CD14-positive monocyte (primary cell): ENCODE data around the gene WSB1. TPM values are rescaled to one million over a fixed set of nuclear protein-coding genes. Genes with fewer than 3 reads are reported as not detected.

Experiments used
- DNase-seq, 3 donors: peaks; one replicate each; pipeline ENCODE4 v3.0.0-alpha.2; 2011 to 2022
- H2AFZ ChIP-seq: 2 replicates; pipeline ENCODE4 v1.6.0; 2012; ENCODE audit warnings: mild to moderate bottlenecking, low read depth, low read length, inconsistent platforms; ENCODE audit not compliant: insufficient read depth, poor library complexity, severe bottlenecking
- H3K27ac ChIP-seq, 2 donors: 1 replicate in 1 of 2; 2 replicates in 1 of 2; pipeline ENCODE4 v1.5.1; 2012 to 2013; ENCODE audit warnings: low read length in 2 of 2, control low read depth in 1 of 2, inconsistent platforms in 1 of 2, low read depth in 1 of 2, mild to moderate bottlenecking in 1 of 2
- H3K27me3 ChIP-seq, 2 donors: one replicate each; pipeline versions ENCODE4 v1.6.0 to v1.6.1; 2011 to 2013; ENCODE audit warnings: low read length in 2 of 2; ENCODE audit not compliant: control insufficient read depth in 2 of 2, insufficient read depth in 2 of 2
- H3K36me3 ChIP-seq, 2 donors: replicated peaks in 1 of 2; 1 replicate in 1 of 2; 2 replicates in 1 of 2; pipeline versions ENCODE4 v1.5.1 to v1.6.1; 2012 to 2013; ENCODE audit warnings: low read length in 2 of 2, control low read depth in 1 of 2, inconsistent platforms in 1 of 2, mild to moderate bottlenecking in 1 of 2; ENCODE audit not compliant: insufficient read depth in 2 of 2, control insufficient read depth in 1 of 2
- H3K4me1 ChIP-seq, 2 donors: 1 replicate in 1 of 2; 2 replicates in 1 of 2; pipeline versions ENCODE4 v1.5.1 to v1.6.1; 2012 to 2013; ENCODE audit warnings: low read length in 2 of 2, control low read depth in 1 of 2, inconsistent platforms in 1 of 2, mild to moderate bottlenecking in 1 of 2, moderate library complexity in 1 of 2; ENCODE audit not compliant: insufficient read depth in 2 of 2, control insufficient read depth in 1 of 2
- H3K4me2 ChIP-seq: replicated peaks from 2 replicates; pipeline ENCODE3; 2012; ENCODE audit warnings: low read length, moderate library complexity, mild to moderate bottlenecking; ENCODE audit not compliant: poor library complexity, severe bottlenecking; ENCODE audit errors: extremely low read depth
- H3K4me3 ChIP-seq, 3 experiments: fragments of 200-600 bp in 1 of 3; sonication (generic) in 1 of 3; replicated peaks in 1 of 3; 1 replicate in 2 of 3; 2 replicates in 1 of 3; pipeline ENCODE4 v1.5.1; 2011 to 2013; ENCODE audit warnings: low read length in 3 of 3, mild to moderate bottlenecking in 3 of 3, control low read depth in 2 of 3, low read depth in 2 of 3, inconsistent platforms in 1 of 3, moderate library complexity in 1 of 3
- H3K79me2 ChIP-seq: 2 replicates; pipeline ENCODE4 v1.6.0; 2012; ENCODE audit warnings: mild to moderate bottlenecking, control low read depth, inconsistent platforms, low read length, moderate library complexity; ENCODE audit not compliant: insufficient read depth
- H3K9ac ChIP-seq: 2 replicates; pipeline ENCODE4 v1.6.0; 2017; ENCODE audit warnings: low read length, mild to moderate bottlenecking; ENCODE audit not compliant: insufficient read depth, poor library complexity, severe bottlenecking
- H3K9me3 ChIP-seq, 2 donors: replicated peaks in 1 of 2; 1 replicate in 1 of 2; 2 replicates in 1 of 2; pipeline versions ENCODE4 v1.5.1 to v1.6.1; 2012 to 2013; ENCODE audit warnings: low read length in 2 of 2, control low read depth in 1 of 2; ENCODE audit not compliant: control insufficient read depth in 1 of 2, insufficient read depth in 1 of 2
- H4K20me1 ChIP-seq: 2 replicates; pipeline ENCODE4 v1.6.0; 2012; ENCODE audit warnings: mild to moderate bottlenecking, low read length, control low read depth, moderate library complexity; ENCODE audit not compliant: insufficient read depth
- H3K27ac Mint-ChIP-seq, 7 donors: one replicate each; pipeline ENCODE4 v1.8.0; 2020; ENCODE audit warnings: mild to moderate bottlenecking in 7 of 7, mixed read lengths in 7 of 7, moderate library complexity in 6 of 7, inconsistent platforms in 2 of 7
- H3K27me3 Mint-ChIP-seq, 3 donors: one replicate each; pipeline ENCODE4 v1.8.0; 2021 to 2022; ENCODE audit warnings: low read depth in 3 of 3, mild to moderate bottlenecking in 3 of 3, mixed read lengths in 3 of 3, moderate library complexity in 3 of 3, inconsistent platforms in 1 of 3
- H3K36me3 Mint-ChIP-seq, 2 donors: one replicate each; pipeline ENCODE4 v1.8.0; 2020; ENCODE audit warnings: mixed read lengths in 2 of 2, inconsistent platforms in 1 of 2, mild to moderate bottlenecking in 1 of 2
- H3K4me1 Mint-ChIP-seq: one replicate; pipeline ENCODE4 v1.8.0; 2020; ENCODE audit warnings: mild to moderate bottlenecking, mixed read lengths
- H3K4me3 Mint-ChIP-seq, 2 donors: one replicate each; pipeline ENCODE4 v1.8.0; 2020; ENCODE audit warnings: mild to moderate bottlenecking in 2 of 2, mixed read lengths in 2 of 2, moderate library complexity in 1 of 2
- H3K9me3 Mint-ChIP-seq, 7 donors: one replicate each; pipeline ENCODE4 v1.8.0; 2020 to 2022; ENCODE audit warnings: mixed read lengths in 7 of 7, mild to moderate bottlenecking in 6 of 7, moderate library complexity in 6 of 7, inconsistent platforms in 2 of 7
- WGBS: methylation state at CpG from one replicate; pipeline ENCODE4 v1.1.5; 2013; ENCODE audit warnings: missing lambda C conversion rate; ENCODE audit not compliant: insufficient coverage; 5-methylcytosine and 5-hydroxymethylcytosine counted together
- intact Hi-C, 2 donors: fragments of 100-400 bp; cut with micrococcal nuclease; formaldehyde crosslinking; loops; one replicate each; pipeline versions ENCODE4 v1.15.0 to v1.15.1; 2023
- polyA plus RNA-seq, 3 donors: library from polyadenylated mRNA; depleted of rRNA in 1 of 3; unstranded in 2 of 3; stranded (reverse) in 1 of 3; fragments of 300-500 nt in 2 of 3; fragments of >200 nt in 1 of 3; fragmentation: Illumina TruSeq in 2 of 3; gene quantifications; 1 replicate in 2 of 3; 2 replicates in 1 of 3; pipeline ENCODE4 v1.2.3, GENCODE V29; 2012 to 2021
- TF ChIP-seq, protein P1 (sequence below): fragments of 200-600 bp; IDR thresholded peaks from one replicate; pipeline ENCODE4 v1.8.0; 2022; ENCODE audit warnings: antibody characterized with exemption, mild to moderate bottlenecking

WSB1 gene
- polyA plus RNA-seq, 3 donors: 220 to 368 (median 296) TPM

DNA sequence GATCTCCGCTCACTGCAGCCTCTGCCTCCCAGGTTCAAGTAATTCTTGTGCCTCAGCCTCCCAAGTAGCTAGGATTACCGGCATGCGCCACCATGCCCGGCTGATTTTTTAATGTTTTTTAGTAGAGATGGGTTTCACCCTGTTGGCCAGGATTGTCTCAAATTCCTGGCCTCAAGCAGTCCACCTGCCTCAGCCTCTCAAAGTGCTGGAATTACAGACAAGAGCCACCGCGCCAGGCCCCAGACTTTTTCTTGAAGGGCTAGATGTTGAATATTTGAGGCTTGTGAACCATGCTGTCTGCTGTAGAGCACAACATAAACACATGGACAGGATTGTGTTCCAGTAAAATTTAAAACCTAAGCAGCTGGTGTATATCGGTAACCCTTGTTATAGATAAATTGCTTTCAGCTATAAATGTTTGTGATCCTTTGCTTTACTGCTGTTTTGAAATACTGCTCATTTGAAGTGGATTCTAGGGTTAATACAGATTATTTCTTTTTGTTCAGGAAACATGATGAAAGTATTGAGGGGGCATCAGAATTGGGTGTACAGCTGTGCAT is 12.4 kb downstream of the WSB1 start:
- Histone ChIP-seq H3K27ac (peak overlapping the region in 1 of 2 donors; percentile 30), H3K4me2 (no peak overlapping the region), H3K9me3 (no peaks in the 10 kb centered on the region), H2AFZ (no peak overlapping the region), H4K20me1 (peaks cover 100% of the 10 kb centered on the region), H3K9ac (no peak overlapping the region), H3K4me1 (peaks cover 0 to 20% of the 10 kb centered on the region in 2 donors), H3K27me3 (no peaks in the 10 kb centered on the region), H3K4me3 (no peak overlapping the region), H3K36me3 (peaks cover 82 to 100% of the 10 kb centered on the region in 2 donors), H3K79me2 (peaks cover 100% of the 10 kb centered on the region)
- Mint-ChIP-seq H3K27me3 (no peaks in the 10 kb centered on the region), H3K9me3 (no peaks in the 10 kb centered on the region), H3K27ac (peak overlapping the region in 2 of 7 donors; percentile 75 to 76), H3K4me1 (peaks cover 20% of the 10 kb centered on the region), H3K36me3 (peaks cover 77 to 94% of the 10 kb centered on the region in 2 donors), H3K4me3 (no peak overlapping the region)
- WGBS: no CpG with 5 or more reads among the region's 7 CpGs
- no peak for DNase-seq
- intact Hi-C loops: no loop called here
- TF ChIP-seq, protein P1, sequence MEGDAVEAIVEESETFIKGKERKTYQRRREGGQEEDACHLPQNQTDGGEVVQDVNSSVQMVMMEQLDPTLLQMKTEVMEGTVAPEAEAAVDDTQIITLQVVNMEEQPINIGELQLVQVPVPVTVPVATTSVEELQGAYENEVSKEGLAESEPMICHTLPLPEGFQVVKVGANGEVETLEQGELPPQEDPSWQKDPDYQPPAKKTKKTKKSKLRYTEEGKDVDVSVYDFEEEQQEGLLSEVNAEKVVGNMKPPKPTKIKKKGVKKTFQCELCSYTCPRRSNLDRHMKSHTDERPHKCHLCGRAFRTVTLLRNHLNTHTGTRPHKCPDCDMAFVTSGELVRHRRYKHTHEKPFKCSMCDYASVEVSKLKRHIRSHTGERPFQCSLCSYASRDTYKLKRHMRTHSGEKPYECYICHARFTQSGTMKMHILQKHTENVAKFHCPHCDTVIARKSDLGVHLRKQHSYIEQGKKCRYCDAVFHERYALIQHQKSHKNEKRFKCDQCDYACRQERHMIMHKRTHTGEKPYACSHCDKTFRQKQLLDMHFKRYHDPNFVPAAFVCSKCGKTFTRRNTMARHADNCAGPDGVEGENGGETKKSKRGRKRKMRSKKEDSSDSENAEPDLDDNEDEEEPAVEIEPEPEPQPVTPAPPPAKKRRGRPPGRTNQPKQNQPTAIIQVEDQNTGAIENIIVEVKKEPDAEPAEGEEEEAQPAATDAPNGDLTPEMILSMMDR: no peak

DNA sequence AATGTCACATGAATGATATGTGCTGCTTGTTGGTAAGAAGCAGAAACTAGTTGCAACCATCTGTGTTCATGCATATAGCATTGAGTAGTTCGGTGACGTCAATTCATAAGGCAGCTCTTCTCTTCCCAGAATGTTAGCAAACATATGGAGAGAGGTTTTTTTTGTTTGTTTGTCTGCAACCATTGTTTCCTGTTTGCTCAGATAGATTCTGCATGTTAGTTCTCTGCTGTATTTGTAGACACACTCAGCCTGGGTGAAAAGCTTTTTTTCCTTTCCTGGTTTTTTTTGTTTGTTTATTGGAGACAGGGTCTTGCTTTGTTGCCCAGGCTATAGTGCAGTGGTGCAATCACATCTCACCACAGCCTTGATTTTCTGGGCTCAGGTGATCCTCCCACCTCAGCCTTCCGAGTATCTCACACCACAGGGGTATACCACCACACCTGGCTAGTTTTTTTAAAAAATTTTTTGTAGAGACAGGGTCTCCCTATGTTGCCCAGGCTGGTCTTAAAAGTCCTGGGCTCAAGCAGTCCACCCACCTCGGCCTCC is 16.7 kb downstream of the WSB1 start:
- Histone ChIP-seq H3K4me2 (no peak overlapping the region), H3K9ac (no peak overlapping the region), H3K27me3 (no peaks in the 10 kb centered on the region), H3K9me3 (no peaks in the 10 kb centered on the region), H3K36me3 (peaks cover 98 to 100% of the 10 kb centered on the region in 2 donors), H3K4me1 (no peaks in the 10 kb centered on the region), H2AFZ (no peak overlapping the region), H3K27ac (peak overlapping the region in 1 of 2 donors; percentile 51), H3K79me2 (peaks cover 78% of the 10 kb centered on the region), H4K20me1 (peaks cover 100% of the 10 kb centered on the region), H3K4me3 (no peak overlapping the region)
- Mint-ChIP-seq H3K9me3 (no peaks in the 10 kb centered on the region), H3K27ac (peak overlapping the region in 4 of 7 donors; percentile 62 to 74 (median 72)), H3K27me3 (no peaks in the 10 kb centered on the region), H3K36me3 (peaks cover 83 to 93% of the 10 kb centered on the region in 2 donors), H3K4me3 (no peak overlapping the region), H3K4me1 (no peaks in the 10 kb centered on the region)
- intact Hi-C loops: no loop called here
- DNase-seq: no peak
- 100% methylated on average over 1 of the region's 4 CpGs for WGBS
- TF ChIP-seq, protein P1: no peak
